Renal cortex interstitium (tissue), 11 donors: ENCODE data around the gene ISG15. TPM values are rescaled to one million over a fixed set of nuclear protein-coding genes. Genes with fewer than 3 reads are reported as not detected.
"Not testable (repeated sequence)": the region's sequence is repeated elsewhere in the genome, so short reads cannot be mapped to it uniquely, and the experiment has no call there.

Source experiments
- DNase-seq, 11 donors: peaks; one replicate each; pipeline ENCODE4 v3.0.0-alpha.2; 2013; ENCODE audit warnings: low read depth in 9 of 11, low spot score in 4 of 11; ENCODE audit errors: extremely low read depth in 1 of 11
- polyA plus RNA-seq, 3 donors: library from polyadenylated mRNA; unstranded; fragments of 120-200 nt; gene quantifications; one replicate each; pipeline ENCODE4 v1.2.1, GENCODE V29; 2013; ENCODE audit not compliant: insufficient read length in 3 of 3

Gene ISG15
- polyA plus RNA-seq, 3 donors = 9.0 to 21.7 (median 15.5) TPM

DNA sequence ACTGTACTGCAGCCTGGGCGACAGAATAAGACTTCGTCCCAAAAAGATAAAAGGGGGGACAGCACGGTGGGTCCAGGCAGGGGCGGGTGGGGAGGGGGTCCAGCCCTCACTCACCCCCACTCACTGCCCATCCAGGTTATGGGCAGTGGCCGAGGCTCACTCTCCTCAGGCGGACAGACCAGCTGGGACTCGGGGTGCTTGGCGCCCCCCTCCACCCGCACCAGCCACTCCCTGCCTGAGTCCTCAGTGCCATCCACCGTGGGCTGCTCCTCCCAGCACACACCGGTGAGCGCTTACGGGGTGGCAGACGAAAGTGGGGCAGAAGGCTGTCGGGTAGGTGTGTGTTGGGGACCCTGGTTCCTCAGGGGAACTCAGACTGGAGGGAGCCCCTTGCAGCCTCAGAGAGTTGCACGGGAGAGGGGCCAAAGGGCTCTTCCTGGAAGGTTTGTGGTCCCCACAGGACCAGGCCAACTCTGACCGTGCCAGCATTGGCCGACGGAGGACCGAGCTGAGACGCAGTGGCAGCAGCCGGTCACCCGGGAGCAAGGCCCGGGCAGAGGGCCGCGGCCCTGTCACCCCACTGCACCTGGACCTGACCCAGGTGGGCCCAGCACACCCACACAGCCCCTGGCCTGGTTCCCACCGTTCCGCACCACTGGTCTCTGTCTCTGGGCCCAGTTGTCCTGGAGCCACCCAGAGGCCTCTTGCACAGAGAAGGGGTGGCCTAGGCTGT lies 40.4 kb upstream of the ISG15 start:
- no peak for DNase-seq

- DNase-seq = no peak
Measured at GRCh38 chr1:973459-974292, 39.6 kb upstream of the ISG15 start.

- DNase-seq = no peak
Measured at GRCh38 chr1:974293-974640, 39.0 kb upstream of the ISG15 start.

DNA sequence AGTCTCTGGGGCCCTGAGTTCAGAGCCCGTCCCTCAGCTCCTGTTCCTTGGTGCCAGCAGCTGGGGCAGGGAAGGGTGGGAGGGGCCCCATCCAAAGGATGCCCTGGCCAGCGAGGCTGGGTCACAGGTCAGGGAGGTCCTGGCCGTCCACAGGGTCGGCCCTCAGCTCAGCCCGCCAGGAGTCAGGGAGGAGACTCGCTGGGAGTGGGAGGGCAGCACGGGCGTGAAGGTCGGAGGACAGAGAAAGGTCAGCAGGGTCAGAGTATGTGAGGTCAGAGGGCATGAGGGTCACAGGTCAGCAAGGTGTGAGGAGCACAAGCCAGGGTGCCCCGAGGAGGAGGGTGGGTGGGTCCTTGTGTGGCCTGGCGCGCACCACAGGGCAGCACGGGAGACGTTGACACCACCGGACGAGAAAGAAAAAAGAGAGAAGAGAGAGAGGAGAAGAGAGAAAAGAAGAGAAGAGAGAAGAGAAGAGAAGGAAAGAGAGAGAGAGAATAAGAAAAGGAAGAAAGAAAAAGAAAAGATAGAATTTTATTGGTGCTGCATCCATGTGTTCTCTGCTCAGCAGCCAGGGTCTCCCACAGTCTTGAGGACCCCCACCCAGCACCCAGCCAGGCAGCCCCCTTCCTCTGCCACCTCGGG lies 38.5 kb upstream of the ISG15 start:
- DNase-seq = no peak

DNA sequence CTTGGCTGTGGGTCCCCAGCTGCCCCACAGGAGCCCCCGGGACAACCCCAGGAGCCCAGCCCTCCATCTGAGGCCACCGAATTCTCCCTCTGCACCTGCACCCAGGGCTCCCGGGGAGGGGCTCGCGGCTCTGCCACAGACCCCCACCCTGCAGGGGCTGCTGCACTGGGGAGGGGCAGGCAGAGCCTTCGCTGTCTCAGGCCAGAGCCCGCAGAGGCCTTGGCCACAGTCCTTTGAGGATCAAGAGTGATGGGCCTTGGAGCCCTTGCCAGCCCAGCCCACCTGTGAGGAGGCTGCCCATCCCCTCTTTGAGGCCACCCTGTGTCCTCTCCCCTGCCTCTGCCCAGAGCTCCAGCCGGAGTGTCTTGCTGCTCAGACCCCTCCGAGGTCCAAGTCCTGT lies 37.9 kb upstream of the ISG15 start:
- no peak for DNase-seq

GRCh38 chr1:975896-976683 lies 37.2 kb upstream of the ISG15 start:
- peak in 1 of 11 donors; percentile 38 for DNase-seq

DNA sequence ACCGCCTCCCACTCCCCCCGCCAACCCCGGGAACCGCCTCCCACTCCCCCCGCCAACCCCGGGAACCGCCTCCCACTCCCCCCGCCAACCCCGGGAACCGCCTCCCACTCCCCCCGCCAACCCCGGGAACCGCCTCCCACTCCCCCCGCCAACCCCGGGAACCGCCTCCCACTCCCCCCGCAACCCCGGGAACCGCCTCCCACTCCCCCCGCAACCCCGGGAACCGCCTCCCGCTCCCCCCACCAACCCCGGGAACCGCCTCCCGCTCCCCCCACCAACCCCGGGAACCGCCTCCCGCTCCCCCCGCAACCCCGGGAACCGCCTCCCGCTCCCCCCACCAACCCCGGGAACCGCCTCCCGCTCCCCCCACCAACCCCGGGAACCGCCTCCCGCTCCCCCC lies 36.5 kb upstream of the ISG15 start:
- not testable (repeated sequence) for DNase-seq

- no peak for DNase-seq
Measured at GRCh38 chr1:978069-978834, 35.0 kb upstream of the ISG15 start.

DNA sequence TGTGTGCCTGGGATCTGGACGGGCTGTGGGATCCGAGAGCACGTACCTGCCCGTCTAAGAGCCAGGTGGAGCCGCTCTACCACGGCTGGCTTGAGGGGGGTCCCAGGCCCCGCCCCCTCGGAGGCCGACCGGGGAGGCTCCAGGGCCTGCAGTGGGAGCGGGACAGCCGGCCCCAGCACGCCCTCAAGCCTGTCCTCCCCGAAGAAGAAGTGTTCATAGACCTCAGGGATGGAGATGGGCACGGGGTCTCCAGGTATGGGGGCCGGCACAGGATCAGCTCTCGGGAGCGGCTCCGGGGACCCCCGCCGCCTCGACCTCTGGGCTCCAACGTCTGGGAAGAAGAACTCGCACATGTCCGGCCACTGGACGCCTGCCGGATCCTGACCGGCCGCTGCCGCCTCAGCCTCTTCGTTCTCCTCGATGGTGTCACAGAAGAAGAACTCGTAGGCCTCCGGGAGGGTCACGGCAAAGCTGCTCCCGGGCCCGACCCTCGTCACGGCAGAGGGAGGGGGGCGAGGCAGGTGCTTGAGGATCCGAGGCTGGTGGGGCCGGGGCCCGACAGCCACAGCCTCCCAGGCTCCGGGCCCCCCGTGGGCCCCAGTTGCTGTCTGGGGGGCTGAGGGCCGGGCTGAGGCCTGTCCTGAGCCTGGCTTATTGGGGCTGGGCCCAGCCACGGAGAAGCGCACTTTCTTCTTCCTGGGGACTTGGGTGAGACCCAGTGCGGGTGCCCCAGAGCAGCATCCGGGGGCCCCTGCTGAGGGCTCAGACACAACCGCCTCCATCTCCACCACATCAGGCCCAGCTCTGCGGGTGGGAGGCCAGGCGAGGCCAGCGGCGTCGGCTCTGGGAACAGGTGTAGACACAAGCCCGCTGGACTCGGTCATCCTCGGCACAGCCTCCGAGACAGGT lies 34.2 kb upstream of the ISG15 start:
- no peak for DNase-seq

- DNase-seq = no peak
Measured at GRCh38 chr1:979744-980072, 33.6 kb upstream of the ISG15 start.

- no peak for DNase-seq
Measured at GRCh38 chr1:980137-980571, 33.1 kb upstream of the ISG15 start.

DNA sequence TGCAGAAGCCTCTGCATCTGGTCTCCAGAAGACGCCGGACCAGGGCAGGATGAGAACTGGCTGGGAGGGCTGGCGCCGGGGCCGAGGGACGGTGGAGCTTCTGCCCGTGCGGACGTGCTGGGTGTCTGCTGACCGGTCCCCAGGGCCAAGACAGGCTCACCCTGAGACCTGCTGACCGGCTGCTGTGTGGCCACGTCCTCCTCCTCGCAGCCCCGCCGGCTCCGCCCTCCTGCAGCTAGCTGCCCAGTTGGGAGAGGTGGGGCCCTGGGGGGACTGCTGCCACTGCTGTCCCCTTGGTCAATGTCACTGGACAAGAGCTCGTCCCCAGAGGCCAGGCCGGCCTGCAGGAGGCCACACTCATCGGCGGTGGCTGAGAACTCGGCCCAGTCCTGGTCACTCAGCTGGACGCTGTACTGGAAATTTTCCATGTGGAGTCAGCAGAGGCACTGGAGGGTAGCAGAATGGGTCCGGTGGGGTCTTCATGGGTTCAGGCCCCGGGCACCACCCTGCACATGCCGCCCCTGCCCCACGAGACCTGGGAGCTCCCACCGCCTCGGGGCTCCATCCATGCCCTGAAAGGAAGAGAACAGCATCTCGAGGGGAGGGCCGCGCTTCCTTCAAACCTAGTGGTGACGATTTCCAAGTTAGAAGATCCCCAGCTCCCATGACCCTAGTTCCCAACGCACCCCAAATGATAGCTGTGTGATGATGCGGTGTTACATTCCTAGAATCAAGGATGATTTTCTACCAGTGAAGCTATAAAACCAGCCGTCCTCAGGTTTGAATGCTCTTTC lies 32.5 kb upstream of the ISG15 start:
- no peak for DNase-seq

DNA sequence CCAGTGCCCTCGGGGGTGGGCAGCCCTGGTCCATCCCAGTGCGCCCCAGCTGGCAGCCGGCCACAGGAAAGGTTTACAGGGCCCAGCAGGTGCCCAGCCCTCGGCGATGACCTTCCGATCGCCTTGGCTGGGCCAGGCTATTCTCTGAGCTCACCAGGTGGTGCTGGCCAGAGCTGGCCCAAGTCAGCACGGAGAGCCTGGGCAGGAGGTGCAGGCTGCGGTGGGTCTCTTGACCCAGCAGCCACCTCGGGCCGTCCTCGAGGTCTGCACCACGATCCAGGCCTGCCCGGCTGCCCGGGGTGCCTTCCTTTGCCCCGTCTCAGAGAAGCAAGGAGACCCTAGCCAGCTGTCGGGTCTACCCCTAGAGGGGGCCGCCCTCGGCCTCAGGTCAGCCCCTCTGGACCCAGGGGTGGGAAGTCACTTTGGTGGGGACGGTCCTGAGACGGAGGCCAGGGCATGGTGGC lies 31.8 kb upstream of the ISG15 start:
- DNase-seq = no peak

- no peak for DNase-seq
Measured at GRCh38 chr1:981955-982558, 31.2 kb upstream of the ISG15 start, which contains the start of gene PERM1. TSS of gene PERM1 (minus strand) at chr1:982093. CDS start at chr1:981029, 1,064 bp downstream.

DNA sequence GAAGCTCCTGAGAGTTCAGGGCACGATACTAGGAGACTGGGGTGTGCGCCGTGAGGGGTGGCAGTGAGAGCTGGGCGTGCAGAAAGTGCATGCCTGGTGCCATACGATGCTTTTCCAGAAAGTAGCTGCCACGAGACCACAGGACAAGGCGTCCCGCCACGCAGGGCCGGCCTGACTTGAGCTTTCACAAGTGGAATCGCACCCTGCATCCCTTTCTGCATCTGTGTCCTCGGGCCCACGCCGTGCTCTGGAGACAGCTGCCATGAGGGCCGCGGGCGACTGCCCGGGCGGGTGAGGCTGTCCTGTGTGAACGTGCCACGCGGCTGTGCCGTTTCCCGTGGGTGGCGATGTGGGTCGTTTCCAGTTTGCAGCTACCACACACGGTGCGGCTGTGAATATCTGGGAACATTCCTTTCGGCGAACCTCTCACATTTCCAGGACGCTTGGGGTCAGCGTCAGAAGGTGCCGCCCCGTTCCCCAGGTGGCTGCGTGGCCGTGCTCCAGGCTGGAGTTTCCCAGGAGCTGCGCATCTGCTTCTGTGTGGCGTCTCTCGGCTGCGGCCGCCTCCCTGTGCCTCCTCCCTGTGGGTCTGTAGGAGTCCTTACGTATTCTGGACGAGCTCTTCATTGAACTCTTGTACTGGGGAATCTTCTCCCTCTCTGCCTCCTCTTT lies 30.4 kb upstream of the ISG15 start:
- DNase-seq = no peak
